ENCODE data around the gene EPHB1.

Gene EPHB1

GRCh38 chr3:135068011-135068410 is 273.0 kb downstream of the EPHB1 start:
- DNase-seq (ENCODE audit: low spot score): no peak
- in situ Hi-C loops (cut with MboI; ENCODE audit: low sequenced_read_pairs, unreplicated experiment): no loop called here
- no peak for TF ChIP-seq CTCF (IDR thresholded peaks at IDR 0.05; ENCODE audit: borderline replicate concordance, control extremely low read depth, extremely low read depth, insufficient read depth, missing control alignments)

GRCh38 chr3:135069406-135069805 is 274.3 kb downstream of the EPHB1 start:
- in situ Hi-C loops (cut with MboI; ENCODE audit: low sequenced_read_pairs, unreplicated experiment): no loop called here
- DNase-seq (ENCODE audit: low spot score): no peak
- no peak for TF ChIP-seq CTCF (IDR thresholded peaks at IDR 0.05; ENCODE audit: borderline replicate concordance, control extremely low read depth, extremely low read depth, insufficient read depth, missing control alignments)

- in situ Hi-C loops (cut with MboI; ENCODE audit: low sequenced_read_pairs, unreplicated experiment): no loop called here
- no peak for DNase-seq (ENCODE audit: low spot score)
- TF ChIP-seq CTCF (IDR thresholded peaks at IDR 0.05; ENCODE audit: borderline replicate concordance, control extremely low read depth, extremely low read depth, insufficient read depth, missing control alignments): no peak
Observed at GRCh38 chr3:135071483-135071882, 276.4 kb downstream of the EPHB1 start.

GRCh38 chr3:135072431-135072830 is 277.4 kb downstream of the EPHB1 start:
- TF ChIP-seq CTCF (IDR thresholded peaks at IDR 0.05; ENCODE audit: borderline replicate concordance, control extremely low read depth, extremely low read depth, insufficient read depth, missing control alignments): no peak
- in situ Hi-C loops (cut with MboI; ENCODE audit: low sequenced_read_pairs, unreplicated experiment): no loop called here

GRCh38 chr3:135075157-135075556 is 280.1 kb downstream of the EPHB1 start:
- in situ Hi-C loops (cut with MboI; ENCODE audit: low sequenced_read_pairs, unreplicated experiment): no loop called here
- TF ChIP-seq CTCF (IDR thresholded peaks at IDR 0.05; ENCODE audit: borderline replicate concordance, control extremely low read depth, extremely low read depth, insufficient read depth, missing control alignments): no peak
- no peak for DNase-seq (ENCODE audit: low spot score)

More at GRCh38 chr3:135072431-135072830, 277.4 kb downstream of the EPHB1 start:
- DNase-seq (ENCODE audit: low spot score): no peak

- no peak for TF ChIP-seq CTCF (IDR thresholded peaks at IDR 0.05; ENCODE audit: borderline replicate concordance, control extremely low read depth, extremely low read depth, insufficient read depth, missing control alignments)
- in situ Hi-C loops (cut with MboI; ENCODE audit: low sequenced_read_pairs, unreplicated experiment): no loop called here
- DNase-seq (ENCODE audit: low spot score): no peak
Observed at GRCh38 chr3:135076341-135076740, 281.3 kb downstream of the EPHB1 start.

GRCh38 chr3:135077186-135077585 is 282.1 kb downstream of the EPHB1 start:
- no peak for DNase-seq (ENCODE audit: low spot score)
- TF ChIP-seq CTCF (IDR thresholded peaks at IDR 0.05; ENCODE audit: borderline replicate concordance, control extremely low read depth, extremely low read depth, insufficient read depth, missing control alignments): no peak
- in situ Hi-C loops (cut with MboI; ENCODE audit: low sequenced_read_pairs, unreplicated experiment): no loop called here

Measured in GM13976 (cell line).